Measurements from ENCODE around the gene CCDC6.

The CCDC6 gene

DNA sequence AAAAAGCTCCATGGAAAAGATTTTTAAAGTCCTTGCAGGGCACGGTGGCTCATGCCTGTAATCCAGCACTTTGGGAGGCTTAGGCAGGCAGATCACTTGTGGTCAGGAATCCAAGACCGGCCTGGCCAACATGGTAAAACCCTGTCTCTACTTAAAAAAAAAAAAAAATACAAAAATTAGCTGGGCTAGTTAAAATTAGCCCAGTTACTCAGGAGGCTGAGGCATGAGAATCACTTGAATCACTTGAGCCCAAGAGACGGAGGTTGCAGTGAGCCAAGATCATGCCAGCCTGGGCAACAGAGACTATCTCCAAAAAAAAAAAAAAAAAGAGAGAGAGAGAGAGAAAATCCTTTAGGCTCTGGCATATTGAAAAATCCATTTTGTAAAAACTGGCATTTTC, 61.9 kb downstream of the CCDC6 start:
- DNase-seq: no peak

DNA sequence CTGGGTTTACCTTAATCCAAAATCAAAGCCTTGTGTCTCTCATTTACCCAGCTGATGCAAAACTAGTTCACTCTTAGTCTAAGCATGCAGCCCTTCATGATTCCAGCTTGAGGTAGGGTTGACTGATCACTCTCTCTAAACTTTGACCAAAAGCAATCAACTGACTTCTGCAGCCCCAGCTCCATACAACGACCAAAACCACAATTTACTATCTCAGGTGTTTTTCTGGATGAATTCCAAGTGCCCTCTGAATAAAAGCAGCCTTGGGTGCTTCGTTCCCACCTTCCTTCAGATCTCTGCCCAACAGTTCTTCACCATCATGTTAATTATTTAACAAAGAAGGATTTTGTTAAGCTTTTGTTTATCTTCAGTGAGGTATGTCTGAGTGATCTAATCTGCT, 62.6 kb downstream of the CCDC6 start:
- DNase-seq: no peak

DNA sequence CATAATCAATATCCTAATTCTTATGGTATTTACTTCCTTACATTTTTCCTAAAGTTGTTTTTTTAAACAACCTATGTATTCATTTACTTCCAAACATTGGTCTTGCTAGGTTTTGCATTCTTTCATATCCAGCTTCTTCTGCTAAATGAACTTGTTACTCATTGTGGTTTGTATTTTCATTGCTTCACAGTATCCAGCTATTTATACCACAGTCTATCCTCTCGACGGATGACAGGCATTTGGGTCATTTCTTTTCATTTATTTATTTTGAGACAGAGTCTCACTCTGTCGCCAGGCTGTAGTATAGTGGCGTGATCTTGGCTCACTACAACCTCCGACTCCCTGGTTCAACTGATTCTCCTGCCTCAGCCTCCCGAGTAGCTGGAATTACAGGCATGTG, 66.8 kb downstream of the CCDC6 start:
- no peak for DNase-seq

DNA sequence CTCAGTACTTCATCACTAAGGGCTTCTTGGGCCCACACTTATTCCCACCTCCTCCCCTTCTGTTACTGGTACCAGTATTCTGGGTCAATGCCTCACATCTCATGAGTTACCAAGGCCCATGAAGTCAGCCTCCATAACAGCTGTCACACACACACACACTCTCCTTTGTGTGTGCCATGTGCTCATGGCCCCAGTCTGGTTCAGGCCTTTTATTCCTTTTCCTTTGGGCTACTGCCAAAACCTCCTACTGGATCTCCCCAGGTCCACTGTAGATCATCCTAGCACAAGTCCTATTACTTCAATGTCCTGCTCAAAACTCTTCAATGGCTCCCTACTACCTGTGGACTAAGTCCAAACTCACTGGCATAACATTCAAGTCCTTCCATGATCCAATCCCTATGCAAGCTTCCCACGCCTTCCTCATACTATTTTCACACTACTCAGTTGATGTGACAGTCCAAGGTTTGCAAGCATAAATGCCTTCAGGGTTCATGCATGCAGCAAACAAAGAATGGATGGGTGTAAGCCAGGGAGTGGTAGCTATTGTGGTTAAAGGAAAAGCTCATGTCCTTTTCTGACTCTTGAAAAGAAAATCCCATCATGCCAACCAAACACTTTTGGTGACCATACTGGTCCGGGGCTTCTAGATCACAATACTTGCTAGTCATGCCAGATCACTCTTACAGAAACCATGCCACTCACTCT, 68.1 kb downstream of the CCDC6 start:
- DNase-seq: no peak

DNA sequence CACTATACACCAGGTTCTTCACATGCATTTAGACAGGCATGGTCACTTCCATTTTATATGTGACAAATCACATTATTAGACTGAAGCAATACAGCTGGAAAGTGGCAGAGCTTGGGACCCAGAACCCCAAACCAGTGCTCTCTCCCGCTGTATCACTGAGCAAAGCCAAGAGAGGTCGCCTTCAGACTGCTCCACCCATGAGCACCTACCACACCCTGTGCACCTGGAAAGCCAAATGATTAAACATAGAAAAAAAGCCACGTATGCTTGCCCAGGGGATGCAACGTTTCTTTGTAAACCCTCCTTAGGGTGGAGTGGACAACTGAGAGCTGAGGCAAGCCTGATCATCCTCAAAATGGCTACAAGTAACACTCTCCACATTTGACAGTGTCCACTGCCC, 72.5 kb downstream of the CCDC6 start:
- no peak for DNase-seq

DNA sequence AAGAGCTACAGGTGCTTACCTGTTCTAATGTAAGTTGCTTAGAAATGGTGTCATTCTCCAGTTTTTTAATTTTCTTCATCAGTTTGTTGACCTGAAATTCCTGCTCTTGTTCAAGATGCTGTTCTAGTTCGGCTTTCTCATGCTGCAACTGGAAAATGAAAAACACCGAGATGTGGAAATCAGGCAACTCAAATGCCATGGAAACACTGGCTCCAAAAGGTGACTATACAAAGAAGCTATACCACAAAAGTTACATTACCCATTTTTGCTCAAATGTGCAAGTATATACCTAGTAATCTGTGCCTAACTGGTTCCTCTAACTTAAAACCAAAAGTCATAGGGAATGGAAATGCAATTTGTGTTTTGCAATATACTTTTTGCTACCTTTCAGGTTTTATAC, 73.8 kb downstream of the CCDC6 start:
- no peak for DNase-seq

DNA sequence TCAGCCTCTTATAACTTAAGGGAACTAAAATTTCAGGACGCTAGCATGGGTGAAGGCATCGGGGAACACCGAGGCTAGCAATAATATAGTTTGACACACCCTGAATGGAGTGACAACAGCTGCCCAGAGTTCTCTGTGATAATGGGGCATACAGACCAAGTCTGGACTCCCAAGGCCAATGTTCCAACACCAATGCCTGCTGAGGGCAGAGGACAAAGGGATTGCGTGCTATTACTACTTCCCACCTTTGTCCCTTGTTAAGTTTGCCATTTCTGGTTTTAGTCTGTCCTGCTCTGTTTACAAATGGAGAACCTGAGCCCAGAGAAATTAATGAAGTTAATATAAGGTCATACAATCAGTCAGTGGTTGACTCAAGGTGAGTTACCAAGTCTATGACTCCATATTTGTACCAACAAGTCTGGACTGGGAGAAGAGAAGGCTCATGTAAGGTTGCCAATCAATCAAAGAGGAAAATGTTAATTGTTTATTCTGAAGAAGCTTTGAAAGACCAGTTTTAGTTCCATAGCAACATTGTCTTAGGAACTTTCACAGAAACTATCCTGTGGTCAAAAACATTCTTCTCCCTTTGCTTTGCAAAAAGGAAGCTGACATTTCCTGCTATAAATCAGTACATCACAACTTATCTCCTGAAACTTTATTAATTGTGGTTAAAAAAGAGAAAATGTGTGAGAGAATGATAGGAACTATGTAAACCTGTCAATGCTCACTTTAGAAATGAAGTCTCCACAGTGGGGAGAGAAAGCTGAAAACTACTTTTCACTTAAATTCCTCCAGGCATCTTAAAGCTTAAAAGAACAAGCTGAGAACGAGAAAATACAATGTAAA, 74.5 kb downstream of the CCDC6 start:
- no peak for DNase-seq

DNA sequence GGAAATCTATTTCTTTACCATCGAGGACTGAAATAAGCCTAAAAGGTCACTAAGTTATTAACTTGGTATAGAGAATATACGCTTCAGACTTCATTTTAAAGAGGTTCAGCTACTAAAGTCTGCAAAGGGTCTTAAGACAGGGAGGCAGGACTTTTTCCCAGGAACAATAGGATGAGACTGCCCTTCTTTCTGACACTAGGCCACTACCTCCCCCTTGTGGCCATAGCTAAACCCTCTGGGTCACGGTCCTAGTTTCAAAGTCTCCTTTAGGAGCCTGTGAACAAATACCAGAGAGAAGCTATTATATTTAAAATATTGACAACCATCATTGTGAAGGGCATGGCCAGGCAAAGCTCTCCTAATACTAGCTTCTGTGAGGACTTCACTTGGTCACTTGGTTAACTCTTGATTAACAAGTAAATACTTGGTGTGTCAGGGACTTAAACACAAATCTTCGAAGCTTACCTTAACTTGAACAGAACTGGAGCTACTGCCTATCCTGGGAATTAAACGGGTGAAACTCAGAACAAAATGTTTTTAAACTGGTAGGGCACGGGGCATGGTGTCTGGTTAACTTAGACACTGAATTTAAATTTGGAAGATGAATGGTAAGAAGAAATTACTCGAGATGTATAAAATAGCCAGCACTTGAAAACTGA, 75.6 kb downstream of the CCDC6 start:
- DNase-seq: no peak

DNA sequence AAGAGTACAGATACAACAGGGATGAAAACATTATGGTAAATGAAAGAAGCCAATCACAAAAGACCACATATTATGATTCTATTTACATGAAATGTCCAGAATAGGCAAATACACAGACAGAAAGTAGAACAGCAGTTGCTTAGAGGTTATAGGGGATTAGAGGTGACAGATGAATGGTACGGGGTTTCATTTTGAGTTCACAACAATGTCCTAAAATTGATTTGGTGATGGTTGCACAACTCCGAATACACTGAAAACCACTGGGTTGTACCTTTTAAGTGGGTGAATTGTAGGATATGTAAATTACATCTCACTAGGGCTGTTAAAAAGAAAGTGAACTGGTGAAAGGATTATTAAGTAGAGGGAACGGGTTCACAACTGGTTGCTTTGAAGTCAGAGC, 76.8 kb downstream of the CCDC6 start:
- no peak for DNase-seq

DNA sequence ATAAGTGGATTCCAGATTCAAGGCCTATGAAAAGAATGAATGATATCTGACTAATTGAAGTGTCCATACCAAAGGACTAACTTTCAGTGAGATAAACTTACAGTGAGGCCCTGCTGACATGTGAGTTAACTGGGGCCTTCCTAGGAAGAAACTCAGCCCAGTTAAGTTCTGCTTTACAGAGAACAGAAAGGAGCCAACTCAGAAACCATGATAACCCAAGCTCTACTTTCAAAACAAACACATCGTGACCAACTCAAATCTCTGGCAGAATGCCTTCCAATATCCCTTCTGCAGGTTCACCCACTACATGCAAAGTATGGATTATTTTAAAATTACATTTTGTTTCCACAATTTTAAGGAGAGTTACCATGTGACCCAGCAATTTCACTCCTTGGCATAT, 77.3 kb downstream of the CCDC6 start:
- no peak for DNase-seq

DNA sequence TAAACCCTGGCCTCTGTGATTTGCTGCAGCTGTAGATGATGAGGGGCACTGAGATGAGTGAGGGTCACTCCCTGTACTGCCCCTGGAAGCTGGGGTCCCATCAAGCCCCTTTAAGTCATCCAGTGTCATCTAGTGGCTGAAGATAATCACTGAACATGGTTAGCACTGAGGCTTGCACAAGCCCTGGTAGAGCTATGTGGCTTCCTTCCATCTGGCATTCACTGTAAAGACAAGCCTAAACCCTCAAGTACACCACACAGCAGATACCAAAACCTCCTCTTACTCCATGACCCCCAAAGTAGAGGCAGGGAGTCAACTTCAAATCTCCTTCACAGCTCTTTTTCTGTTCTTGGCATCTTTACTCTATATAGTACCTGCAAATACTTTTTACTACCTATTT, 80.4 kb downstream of the CCDC6 start:
- DNase-seq: no peak

DNA sequence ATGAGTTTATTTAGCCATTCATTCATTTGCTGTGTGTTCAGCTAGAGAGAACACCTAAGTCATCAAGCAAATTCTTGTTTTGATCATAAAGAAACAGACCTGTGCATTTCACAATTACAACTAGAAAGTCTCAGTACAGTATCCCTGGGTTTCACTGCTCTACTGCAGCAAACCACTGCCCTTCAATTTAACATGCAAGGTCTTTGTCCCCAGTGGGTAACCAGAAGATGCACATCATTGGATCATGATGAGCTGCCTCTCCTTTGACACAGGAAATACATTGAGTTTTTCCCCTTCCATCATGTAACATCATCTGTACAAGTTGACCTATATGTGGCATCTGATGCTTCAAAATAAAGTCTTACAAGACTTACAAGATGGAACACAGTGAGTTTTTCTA, 82.6 kb downstream of the CCDC6 start:
- no peak for DNase-seq

DNA sequence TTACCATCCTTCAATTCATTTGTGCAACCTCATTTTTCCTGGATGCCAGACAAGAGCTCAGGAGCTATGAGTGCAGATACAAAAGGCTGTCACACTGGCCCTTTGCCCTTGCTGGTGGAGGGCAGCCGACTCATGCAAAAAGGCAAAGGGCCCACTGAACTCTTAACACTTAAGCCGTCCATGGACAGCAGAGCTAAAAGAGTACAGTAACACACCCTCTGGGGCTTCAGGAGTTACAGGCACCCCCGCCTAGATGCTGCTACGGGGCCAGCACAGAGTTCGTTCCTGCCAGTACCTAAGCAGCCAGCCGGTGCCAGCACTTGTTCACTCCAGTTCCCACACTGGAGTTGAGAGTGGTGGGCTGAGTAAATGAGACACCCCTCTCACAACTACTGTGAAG, 83.2 kb downstream of the CCDC6 start:
- DNase-seq: no peak

DNA sequence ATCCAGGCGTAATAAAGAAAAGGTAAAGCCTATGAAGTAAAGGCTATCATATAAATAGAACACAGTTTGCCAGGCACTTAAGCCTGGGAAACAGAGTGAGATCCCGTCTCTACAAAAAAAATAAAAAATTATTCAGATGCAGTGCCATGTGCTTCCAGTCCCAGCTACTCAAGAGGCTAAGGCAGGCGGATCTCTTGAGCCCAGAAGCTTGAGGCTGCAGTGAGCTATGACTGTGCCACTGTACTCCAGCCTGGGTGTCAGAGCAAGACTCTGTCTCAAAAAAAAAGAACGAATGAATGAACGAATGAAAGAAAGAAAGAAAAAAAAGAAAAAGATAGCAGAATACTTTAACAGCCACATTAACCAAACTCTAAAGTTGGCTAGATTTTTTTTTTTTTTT, 85.9 kb downstream of the CCDC6 start:
- DNase-seq: no peak

DNA sequence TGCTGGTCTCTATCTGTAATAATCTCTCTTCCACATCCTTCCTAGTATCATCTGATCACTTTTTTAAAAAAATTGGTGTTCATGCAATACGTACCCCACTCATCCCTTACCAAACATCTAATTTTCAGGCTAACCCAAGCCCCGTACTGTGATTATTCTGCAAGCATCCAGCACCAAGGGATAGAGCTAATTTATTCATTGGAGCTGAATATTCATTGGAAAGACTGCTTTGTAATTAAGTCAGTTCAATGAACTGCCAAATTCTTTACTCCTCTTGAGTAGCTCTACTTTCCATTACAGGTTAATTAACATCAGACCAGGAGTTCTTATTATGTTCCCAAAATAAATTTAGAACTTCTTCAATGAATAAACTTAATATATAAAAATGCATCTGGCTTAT, 86.7 kb downstream of the CCDC6 start:
- no peak for DNase-seq

DNA sequence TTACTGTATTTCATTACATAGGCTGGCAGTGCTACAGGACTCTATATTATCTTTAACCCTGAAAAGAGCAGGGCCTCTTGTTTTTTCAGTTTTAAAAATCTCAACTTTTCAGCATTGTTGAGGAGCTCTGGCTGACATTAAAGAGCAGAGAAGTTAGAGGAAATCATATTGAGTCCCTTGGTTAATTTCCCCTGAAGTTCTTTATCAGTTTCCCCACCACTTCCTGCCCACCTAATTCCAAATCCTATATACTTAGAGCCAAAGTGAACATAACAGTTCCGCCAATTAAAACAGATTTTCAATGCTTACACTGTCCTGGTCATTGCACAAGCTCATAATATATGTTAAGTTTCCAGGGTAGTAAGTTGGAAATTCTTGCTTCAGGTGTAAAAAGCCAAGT, 87.1 kb downstream of the CCDC6 start:
- DNase-seq: no peak

DNA sequence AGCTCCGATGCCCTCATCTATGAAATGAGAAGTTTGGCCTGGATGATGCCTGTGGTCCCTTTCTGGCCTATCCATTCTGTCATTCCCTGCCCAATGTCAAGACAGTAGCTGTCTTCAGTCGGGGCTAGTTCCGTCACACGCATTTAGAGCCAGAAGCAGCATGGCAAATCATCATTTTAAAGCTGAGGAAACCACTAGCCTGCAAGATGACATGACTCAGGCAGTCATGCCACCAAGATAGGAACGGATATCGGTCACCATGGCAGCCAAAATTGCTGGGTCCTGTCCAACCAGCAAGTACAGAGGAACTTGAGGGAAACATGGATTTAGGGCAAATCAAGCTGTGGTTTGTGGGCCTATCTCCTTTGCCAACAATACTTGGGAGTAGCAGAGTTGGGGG, 88.6 kb downstream of the CCDC6 start:
- no peak for DNase-seq

DNA sequence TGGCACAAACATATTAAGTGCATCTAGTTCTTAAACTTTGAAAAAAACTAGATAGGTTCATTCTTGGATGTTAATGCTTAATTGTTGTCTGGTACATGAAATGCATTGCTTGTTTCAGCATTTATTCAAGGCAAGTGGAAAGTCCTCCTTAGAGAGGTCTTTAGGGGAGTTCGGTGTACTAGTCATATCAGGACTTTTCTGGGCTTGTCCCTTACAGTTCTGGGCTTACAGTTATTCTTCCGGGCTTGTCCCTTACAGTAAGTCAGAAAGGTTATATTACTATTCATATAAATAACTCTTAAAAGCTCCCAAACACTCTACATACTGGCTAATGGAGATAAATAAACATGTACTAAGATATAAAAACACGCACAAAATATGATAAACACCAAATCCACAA, 91.5 kb downstream of the CCDC6 start:
- DNase-seq: no peak

DNA sequence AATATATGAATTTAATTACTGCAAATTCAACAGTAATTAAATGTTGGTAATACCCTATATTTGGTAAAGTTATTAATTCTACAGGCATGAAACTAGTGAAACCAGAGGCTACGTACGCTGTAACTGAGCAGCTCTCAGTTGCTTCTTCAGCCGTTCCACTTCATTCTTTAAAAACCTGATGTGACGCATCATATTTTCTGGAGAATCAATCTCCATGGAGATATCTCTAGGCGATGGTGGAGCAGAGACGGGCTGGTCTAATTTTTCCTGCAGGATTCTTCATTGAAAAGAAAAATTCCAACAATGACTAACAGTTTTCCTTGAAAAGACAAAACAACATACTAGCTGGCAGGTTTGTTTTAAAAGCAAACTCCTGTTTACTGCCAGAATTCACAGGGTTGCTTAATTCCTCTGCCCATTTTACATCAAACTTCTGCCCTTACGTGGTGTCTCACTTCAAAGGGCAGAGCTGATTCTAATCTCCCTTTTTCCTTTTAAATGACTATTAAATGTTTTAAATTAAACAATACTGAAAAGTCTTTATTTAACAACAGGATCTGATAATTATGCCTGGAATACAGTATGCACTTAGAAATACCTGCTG, 93.7 kb downstream of the CCDC6 start:
- no peak for DNase-seq

DNA sequence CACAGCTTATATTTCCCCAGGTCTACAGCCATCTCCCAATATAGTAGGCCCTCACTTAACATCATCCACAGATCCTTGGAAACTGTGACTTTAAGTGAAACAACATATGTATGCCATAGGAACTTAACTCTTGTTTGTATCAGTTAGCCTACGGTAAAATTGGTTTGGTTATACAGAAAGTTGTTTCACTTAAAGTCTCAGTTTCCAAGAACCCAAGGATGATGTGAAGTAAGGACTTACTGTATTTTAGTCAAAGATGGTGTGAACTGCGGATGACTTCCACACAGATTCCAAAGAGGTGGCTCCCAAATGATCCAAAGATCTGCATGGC, 96.7 kb downstream of the CCDC6 start:
- DNase-seq: no peak

DNA sequence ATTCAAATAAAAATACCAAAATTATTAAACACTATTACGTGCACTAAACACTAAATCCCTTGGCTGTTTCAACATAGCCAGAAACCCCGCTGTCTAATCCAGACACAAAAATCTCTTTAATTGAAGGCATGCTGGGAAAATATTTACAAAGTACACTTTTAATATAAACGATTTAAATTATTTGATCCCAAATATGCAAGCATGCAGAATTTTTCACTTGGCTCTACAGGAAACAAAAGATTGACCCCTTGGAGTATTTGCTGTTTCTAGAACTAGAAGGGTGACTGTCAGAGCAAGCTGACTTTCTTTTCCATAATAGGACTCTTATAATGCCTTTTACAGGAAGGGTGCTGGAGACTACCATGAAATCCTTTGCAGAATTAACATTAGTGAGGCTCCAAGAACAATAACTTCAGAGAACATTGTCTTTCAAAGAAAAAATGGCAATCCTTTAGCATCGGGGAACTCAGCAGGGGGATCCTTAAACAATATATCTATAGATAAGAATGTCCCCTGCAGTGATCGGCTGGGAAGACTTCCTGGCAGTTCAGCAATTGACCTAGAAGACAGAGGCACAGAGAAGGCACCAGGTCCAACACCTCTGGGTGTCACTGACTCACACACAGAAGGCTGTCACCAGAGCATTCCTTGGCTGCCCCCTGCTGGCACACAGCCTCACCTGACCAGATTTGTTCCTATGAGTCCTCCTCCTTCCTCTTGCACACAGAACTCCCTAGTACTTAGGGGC, 97.3 kb downstream of the CCDC6 start:
- DNase-seq: no peak

DNA sequence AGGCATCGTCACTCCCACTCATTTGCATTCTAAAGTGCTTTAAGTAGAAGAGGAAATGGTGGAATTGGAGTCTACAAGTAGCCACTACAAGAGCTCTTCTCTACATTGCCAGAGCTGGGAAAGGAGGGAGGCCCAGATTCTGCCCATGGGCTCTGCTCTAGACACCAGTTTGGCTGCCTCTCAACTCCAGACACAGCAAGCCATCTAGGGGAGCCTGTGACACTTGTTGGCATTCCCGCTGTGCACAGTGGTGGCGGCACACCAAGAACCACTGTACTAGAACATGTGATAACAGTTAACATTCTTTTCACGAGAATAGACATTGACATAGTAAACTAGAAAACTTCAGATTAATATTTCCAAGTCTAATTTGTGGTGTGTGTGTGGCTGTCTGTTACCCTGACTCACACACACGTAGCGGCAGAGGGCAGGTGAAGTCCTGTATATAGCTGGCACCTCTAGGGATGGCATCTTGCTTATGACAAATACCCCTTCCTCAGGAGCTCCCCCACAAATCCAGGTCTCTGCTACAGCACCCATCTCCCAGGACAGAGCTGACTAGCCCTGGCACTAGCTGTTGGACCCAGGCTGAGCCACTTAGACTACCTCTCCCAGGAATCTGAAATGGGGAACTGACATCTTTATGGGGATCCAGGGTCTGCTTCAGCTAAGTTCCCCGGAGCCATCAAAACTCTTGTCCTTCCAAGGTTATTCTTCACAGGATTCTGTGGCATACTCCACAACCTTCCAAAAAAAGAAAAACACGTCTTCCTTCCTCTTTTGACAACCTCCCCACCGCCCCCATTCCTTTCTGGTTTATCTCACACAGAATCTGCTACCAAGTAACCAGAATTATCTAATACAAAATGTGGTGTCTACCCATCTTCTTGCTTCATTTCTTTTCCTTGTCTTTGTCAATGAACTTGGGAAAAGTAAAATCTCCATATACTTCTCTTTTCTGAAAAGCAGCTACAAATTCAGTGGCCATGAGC, 98.4 kb downstream of the CCDC6 start:
- no peak for DNase-seq
